HL-60 (cell line): ENCODE data around the gene PHKA2.

Experiments
- DNase-seq, 2 experiments: peaks; one replicate each; pipeline ENCODE4 v3.0.0-alpha.2; 2010 to 2020; ENCODE audit warnings: low read depth in 1 of 2, low spot score in 1 of 2
- H3K27ac ChIP-seq: fragments of 250-450 bp; sonication (Bioruptor Pico); replicated peaks from 2 replicates; pipeline ENCODE4 v1.5.1; 2020; ENCODE audit warnings: mild to moderate bottlenecking, moderate library complexity
- H3K27me3 ChIP-seq: fragments of 250-450 bp; sonication (Bioruptor Pico); 2 replicates; pipeline ENCODE4 v1.5.1; 2021; ENCODE audit warnings: mild to moderate bottlenecking, moderate library complexity; ENCODE audit not compliant: insufficient read depth, poor library complexity, severe bottlenecking
- H3K4me3 ChIP-seq: replicated peaks from 2 replicates; pipeline ENCODE4 v1.5.1; 2011; ENCODE audit warnings: mild to moderate bottlenecking, control low read depth, low read length; ENCODE audit not compliant: insufficient read depth
- GABPA ChIP-seq: IDR thresholded peaks from 2 replicates; pipeline ENCODE4 v1.6.1; 2012; ENCODE audit warnings: low read depth
- POLR2AphosphoS5 ChIP-seq: IDR thresholded peaks from 2 replicates; pipeline ENCODE4 v1.6.1; 2012; ENCODE audit warnings: low read depth
- SPI1 ChIP-seq: IDR thresholded peaks from 2 replicates; pipeline ENCODE4 v1.6.1; 2012; ENCODE audit warnings: low read depth, mild to moderate bottlenecking, borderline replicate concordance
- TF ChIP-seq, protein P1 (sequence below): IDR thresholded peaks from one replicate; pipeline ENCODE4 v1.5.1; 2011; ENCODE audit warnings: low read length, control low read depth, inconsistent platforms; ENCODE audit not compliant: insufficient read depth
- TF ChIP-seq, protein P2 (sequence below): IDR thresholded peaks from 2 replicates; pipeline ENCODE4 v1.6.1; 2012; ENCODE audit warnings: low read depth; ENCODE audit not compliant: insufficient replicate concordance

PHKA2 gene

DNA sequence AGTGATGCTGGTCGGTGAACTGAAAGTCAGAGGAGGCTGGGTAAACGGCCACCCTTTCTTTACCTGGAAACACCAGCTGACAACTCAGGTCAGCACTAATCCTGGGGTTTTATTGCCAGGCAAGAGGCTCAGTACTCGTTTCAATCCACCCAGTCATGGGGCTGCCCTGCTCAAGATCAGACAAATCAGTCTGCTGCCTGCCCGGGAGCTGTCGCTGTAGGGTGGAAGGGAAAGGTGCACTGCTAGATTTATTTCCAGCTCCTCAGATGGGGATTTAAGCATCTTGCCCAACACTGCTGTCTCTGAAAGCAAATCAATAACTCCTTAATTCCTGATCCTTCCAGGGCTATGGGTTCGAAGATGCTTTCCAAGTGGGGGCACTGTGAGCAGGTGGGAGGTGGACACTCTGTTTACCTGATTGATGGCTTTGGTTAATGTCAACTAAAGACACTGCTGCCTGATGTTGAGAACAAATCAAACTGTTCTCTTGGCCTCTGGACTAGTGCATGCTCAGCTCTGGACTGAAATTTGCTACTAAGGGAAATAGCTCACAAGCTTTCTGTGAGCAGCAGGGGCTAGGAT lies 59.3 kb downstream of the PHKA2 start:
- Histone ChIP-seq H3K27me3 (no peaks in the 10 kb centered on the region), H3K27ac (no peak overlapping the region), H3K4me3 (no peak overlapping the region)
- no peak for DNase-seq
- TF ChIP-seq POLR2AphosphoS5, result no peak
- TF ChIP-seq GABPA, result no peak
- TF ChIP-seq SPI1, result no peak
- TF ChIP-seq, protein P1, sequence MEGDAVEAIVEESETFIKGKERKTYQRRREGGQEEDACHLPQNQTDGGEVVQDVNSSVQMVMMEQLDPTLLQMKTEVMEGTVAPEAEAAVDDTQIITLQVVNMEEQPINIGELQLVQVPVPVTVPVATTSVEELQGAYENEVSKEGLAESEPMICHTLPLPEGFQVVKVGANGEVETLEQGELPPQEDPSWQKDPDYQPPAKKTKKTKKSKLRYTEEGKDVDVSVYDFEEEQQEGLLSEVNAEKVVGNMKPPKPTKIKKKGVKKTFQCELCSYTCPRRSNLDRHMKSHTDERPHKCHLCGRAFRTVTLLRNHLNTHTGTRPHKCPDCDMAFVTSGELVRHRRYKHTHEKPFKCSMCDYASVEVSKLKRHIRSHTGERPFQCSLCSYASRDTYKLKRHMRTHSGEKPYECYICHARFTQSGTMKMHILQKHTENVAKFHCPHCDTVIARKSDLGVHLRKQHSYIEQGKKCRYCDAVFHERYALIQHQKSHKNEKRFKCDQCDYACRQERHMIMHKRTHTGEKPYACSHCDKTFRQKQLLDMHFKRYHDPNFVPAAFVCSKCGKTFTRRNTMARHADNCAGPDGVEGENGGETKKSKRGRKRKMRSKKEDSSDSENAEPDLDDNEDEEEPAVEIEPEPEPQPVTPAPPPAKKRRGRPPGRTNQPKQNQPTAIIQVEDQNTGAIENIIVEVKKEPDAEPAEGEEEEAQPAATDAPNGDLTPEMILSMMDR, result no peak
- TF ChIP-seq, protein P2, sequence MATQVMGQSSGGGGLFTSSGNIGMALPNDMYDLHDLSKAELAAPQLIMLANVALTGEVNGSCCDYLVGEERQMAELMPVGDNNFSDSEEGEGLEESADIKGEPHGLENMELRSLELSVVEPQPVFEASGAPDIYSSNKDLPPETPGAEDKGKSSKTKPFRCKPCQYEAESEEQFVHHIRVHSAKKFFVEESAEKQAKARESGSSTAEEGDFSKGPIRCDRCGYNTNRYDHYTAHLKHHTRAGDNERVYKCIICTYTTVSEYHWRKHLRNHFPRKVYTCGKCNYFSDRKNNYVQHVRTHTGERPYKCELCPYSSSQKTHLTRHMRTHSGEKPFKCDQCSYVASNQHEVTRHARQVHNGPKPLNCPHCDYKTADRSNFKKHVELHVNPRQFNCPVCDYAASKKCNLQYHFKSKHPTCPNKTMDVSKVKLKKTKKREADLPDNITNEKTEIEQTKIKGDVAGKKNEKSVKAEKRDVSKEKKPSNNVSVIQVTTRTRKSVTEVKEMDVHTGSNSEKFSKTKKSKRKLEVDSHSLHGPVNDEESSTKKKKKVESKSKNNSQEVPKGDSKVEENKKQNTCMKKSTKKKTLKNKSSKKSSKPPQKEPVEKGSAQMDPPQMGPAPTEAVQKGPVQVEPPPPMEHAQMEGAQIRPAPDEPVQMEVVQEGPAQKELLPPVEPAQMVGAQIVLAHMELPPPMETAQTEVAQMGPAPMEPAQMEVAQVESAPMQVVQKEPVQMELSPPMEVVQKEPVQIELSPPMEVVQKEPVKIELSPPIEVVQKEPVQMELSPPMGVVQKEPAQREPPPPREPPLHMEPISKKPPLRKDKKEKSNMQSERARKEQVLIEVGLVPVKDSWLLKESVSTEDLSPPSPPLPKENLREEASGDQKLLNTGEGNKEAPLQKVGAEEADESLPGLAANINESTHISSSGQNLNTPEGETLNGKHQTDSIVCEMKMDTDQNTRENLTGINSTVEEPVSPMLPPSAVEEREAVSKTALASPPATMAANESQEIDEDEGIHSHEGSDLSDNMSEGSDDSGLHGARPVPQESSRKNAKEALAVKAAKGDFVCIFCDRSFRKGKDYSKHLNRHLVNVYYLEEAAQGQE, result no peak

DNA sequence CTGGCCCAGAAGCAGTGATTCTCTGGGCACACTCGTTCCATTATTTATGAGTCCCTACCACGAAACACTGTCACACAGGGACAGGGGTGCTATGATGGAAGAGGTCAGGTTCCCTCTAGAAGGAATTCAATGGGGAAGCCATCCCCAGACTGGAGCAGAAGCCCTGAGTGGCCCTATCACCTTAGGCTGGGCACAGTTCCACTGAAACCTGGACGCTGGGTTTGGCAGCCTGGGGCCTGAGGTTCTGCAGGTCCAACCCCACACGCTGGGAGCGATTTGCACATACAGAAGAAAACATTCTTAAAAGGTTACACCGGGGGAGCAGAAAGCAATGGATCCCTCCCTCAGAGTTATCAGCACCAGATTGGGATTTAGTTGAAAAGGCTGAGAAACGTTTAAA lies 63.3 kb downstream of the PHKA2 start:
- Histone ChIP-seq H3K27me3 (no peaks in the 10 kb centered on the region), H3K4me3 (no peak overlapping the region), H3K27ac (no peak overlapping the region)
- no peak for DNase-seq
- no peak for TF ChIP-seq SPI1
- TF ChIP-seq, protein P1, result no peak

DNA sequence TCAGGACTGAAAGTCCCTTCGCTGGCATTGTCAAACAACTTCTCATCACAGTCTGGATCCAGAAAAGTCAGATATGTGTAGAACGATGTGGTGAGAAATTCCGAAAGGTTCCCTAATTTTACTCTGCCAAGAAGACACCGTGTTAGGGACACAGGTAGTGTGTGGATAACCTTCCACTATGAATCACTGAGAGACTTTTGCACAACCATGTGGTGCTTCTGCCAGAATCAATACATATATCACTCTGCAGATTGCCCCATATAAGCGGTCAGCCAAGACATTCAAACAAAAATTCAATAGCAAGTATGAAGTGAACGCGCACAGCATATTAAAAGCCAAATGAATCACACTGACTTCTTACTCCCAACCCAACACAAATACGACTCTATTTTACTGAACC lies 63.8 kb downstream of the PHKA2 start:
- Histone ChIP-seq H3K27me3 (no peaks in the 10 kb centered on the region), H3K4me3 (no peak overlapping the region), H3K27ac (no peak overlapping the region)
- DNase-seq, result no peak
- TF ChIP-seq, protein P1, result no peak
- TF ChIP-seq POLR2AphosphoS5 (no peak), SPI1 (no peak), GABPA (no peak)
- TF ChIP-seq, protein P2, result no peak

GRCh38 chrX:18917831-18918230 lies 66.1 kb downstream of the PHKA2 start:
- Histone ChIP-seq H3K27ac (no peak overlapping the region), H3K4me3 (no peak overlapping the region), H3K27me3 (no peaks in the 10 kb centered on the region)
- DNase-seq, result no peak
- TF ChIP-seq GABPA (no peak), POLR2AphosphoS5 (no peak)
- TF ChIP-seq, protein P1, result no peak
